H9 (cell line): ENCODE measurements around the gene IDNK. TPM values are rescaled to one million over a fixed set of nuclear protein-coding genes. Genes with fewer than 3 reads are reported as not detected.

Experiments used
- DNase-seq: peaks from one replicate; pipeline ENCODE4 v3.0.0-alpha.2; 2017
- H2AFZ ChIP-seq: one replicate; pipeline ENCODE4 v1.6.1; 2013; ENCODE audit warnings: mild to moderate bottlenecking, low read length, control low read depth, moderate library complexity
- H2AK5ac ChIP-seq: 2 replicates; pipeline ENCODE4 v1.6.1; 2013; ENCODE audit warnings: low read length, control low read depth, mixed read lengths; ENCODE audit not compliant: insufficient read length
- H2BK120ac ChIP-seq: one replicate; pipeline ENCODE4 v1.6.1; 2013; ENCODE audit warnings: low read depth, mild to moderate bottlenecking, low read length, control low read depth, inconsistent platforms; ENCODE audit not compliant: poor library complexity, severe bottlenecking
- H2BK12ac ChIP-seq: 2 replicates; pipeline ENCODE4 v1.6.1; 2013; ENCODE audit warnings: low read length, control low read depth, mixed read lengths, low read depth; ENCODE audit not compliant: insufficient read length
- H2BK15ac ChIP-seq: 2 replicates; pipeline ENCODE4 v1.6.1; 2013; ENCODE audit warnings: low read depth, low read length, control low read depth
- H2BK20ac ChIP-seq: one replicate; pipeline ENCODE4 v1.6.1; 2013; ENCODE audit warnings: low read depth, mild to moderate bottlenecking, low read length, control low read depth, inconsistent platforms; ENCODE audit not compliant: poor library complexity, severe bottlenecking
- H2BK5ac ChIP-seq: 2 replicates; pipeline ENCODE4 v1.6.1; 2013; ENCODE audit warnings: low read length, control low read depth, mixed read lengths; ENCODE audit not compliant: insufficient read length
- H3K14ac ChIP-seq: 2 replicates; pipeline ENCODE4 v1.6.1; 2013; ENCODE audit warnings: low read length, control low read depth; ENCODE audit not compliant: insufficient read depth
- H3K18ac ChIP-seq: 2 replicates; pipeline ENCODE4 v1.6.1; 2013; ENCODE audit warnings: low read depth, mild to moderate bottlenecking, mixed read lengths, low read length, control low read depth; ENCODE audit not compliant: insufficient read length
- H3K23ac ChIP-seq: 2 replicates; pipeline ENCODE4 v1.6.1; 2013; ENCODE audit warnings: low read length, control low read depth, mixed read lengths, low read depth; ENCODE audit not compliant: insufficient read length
- H3K23me2 ChIP-seq: 2 replicates; pipeline ENCODE4 v1.6.1; 2013; ENCODE audit warnings: low read depth, mild to moderate bottlenecking, mixed read lengths, low read length, control low read depth; ENCODE audit not compliant: insufficient read length, poor library complexity, severe bottlenecking
- H3K27ac ChIP-seq: 2 replicates; pipeline ENCODE4 v1.5.1; 2013; ENCODE audit warnings: low read length, control low read depth, mixed read lengths, low read depth; ENCODE audit not compliant: insufficient read length
- H3K27me3 ChIP-seq: 2 replicates; pipeline ENCODE4 v1.6.1; 2013; ENCODE audit warnings: low read length, control low read depth, inconsistent platforms; ENCODE audit not compliant: insufficient read depth
- H3K4ac ChIP-seq: 2 replicates; pipeline ENCODE4 v1.6.1; 2013; ENCODE audit warnings: low read depth, mild to moderate bottlenecking, control low read depth, inconsistent platforms, low read length, moderate library complexity
- H3K4me1 ChIP-seq: 2 replicates; pipeline ENCODE4 v1.6.1; 2013; ENCODE audit warnings: low read length, control low read depth, inconsistent platforms; ENCODE audit not compliant: insufficient read depth
- H3K4me2 ChIP-seq: 2 replicates; pipeline ENCODE4 v1.6.1; 2013; ENCODE audit warnings: low read length, control low read depth, mixed read lengths; ENCODE audit not compliant: insufficient read length, insufficient read depth
- H3K56ac ChIP-seq: 2 replicates; pipeline ENCODE4 v1.6.1; 2013; ENCODE audit warnings: low read depth, mild to moderate bottlenecking, mixed read lengths, low read length, control low read depth; ENCODE audit not compliant: insufficient read length
- H3K79me1 ChIP-seq: 2 replicates; pipeline ENCODE4 v1.6.1; 2013; ENCODE audit warnings: low read depth, mild to moderate bottlenecking, moderate library complexity, low read length, control low read depth, inconsistent platforms; ENCODE audit not compliant: insufficient read depth, poor library complexity, severe bottlenecking
- H3K79me2 ChIP-seq: 2 replicates; pipeline ENCODE4 v1.6.1; 2013; ENCODE audit warnings: low read length, control low read depth, inconsistent platforms; ENCODE audit not compliant: insufficient read depth
- H3K9ac ChIP-seq: 2 replicates; pipeline ENCODE4 v1.6.1; 2013; ENCODE audit warnings: low read length, control low read depth, mixed read lengths; ENCODE audit not compliant: insufficient read length; ENCODE audit errors: extremely low read depth
- H3K9me3 ChIP-seq: one replicate; pipeline ENCODE4 v1.6.1; 2013; ENCODE audit warnings: low read depth, low read length, inconsistent platforms; ENCODE audit not compliant: control insufficient read depth
- H3T11ph ChIP-seq: one replicate; pipeline ENCODE4 v1.6.1; 2013; ENCODE audit warnings: mild to moderate bottlenecking, low read length, control low read depth, inconsistent platforms
- H4K20me1 ChIP-seq: one replicate; pipeline ENCODE4 v1.6.1; 2013; ENCODE audit not compliant: control insufficient read depth, insufficient read length, insufficient read depth
- H4K5ac ChIP-seq: 2 replicates; pipeline ENCODE4 v1.6.1; 2013; ENCODE audit warnings: low read depth, mild to moderate bottlenecking, mixed read lengths, low read length, control low read depth; ENCODE audit not compliant: insufficient read length
- H4K8ac ChIP-seq: replicated peaks from 2 replicates; pipeline ENCODE4 v1.6.1; 2013; ENCODE audit warnings: low read length, control low read depth, mixed read lengths, low read depth; ENCODE audit not compliant: insufficient read length
- H4K91ac ChIP-seq: 2 replicates; pipeline ENCODE4 v1.6.1; 2013; ENCODE audit warnings: low read depth, mild to moderate bottlenecking, moderate library complexity, mixed read lengths, low read length, control low read depth; ENCODE audit not compliant: insufficient read length
- H3K27ac Mint-ChIP-seq, 3 experiments: 2 replicates in 2 of 3; 3 replicates in 1 of 3; pipeline ENCODE4 v1.8.0; 2020 to 2021; ENCODE audit warnings: mixed read lengths in 3 of 3, mild to moderate bottlenecking in 1 of 3, moderate library complexity in 1 of 3
- H3K27me3 Mint-ChIP-seq: 2 replicates; pipeline ENCODE4 v1.8.0; 2021; ENCODE audit warnings: low read depth, mild to moderate bottlenecking, moderate library complexity, mixed read lengths
- H3K36me3 Mint-ChIP-seq, 3 experiments: 2 replicates in 2 of 3; 3 replicates in 1 of 3; pipeline ENCODE4 v1.8.0; 2020 to 2021; ENCODE audit warnings: low read depth in 3 of 3, mixed read lengths in 3 of 3; ENCODE audit not compliant: insufficient read depth in 1 of 3
- H3K4me1 Mint-ChIP-seq, 2 experiments: 2 replicates each; pipeline ENCODE4 v1.8.0; 2020; ENCODE audit warnings: mixed read lengths in 2 of 2
- H3K4me3 Mint-ChIP-seq, 2 experiments: 2 replicates in 1 of 2; 3 replicates in 1 of 2; pipeline ENCODE4 v1.8.0; 2020 to 2021; ENCODE audit warnings: mild to moderate bottlenecking in 2 of 2, mixed read lengths in 2 of 2, moderate library complexity in 1 of 2
- H3K9me3 Mint-ChIP-seq, 2 experiments: 2 replicates in 1 of 2; 3 replicates in 1 of 2; pipeline ENCODE4 v1.8.0; 2020; ENCODE audit warnings: mild to moderate bottlenecking in 2 of 2, mixed read lengths in 2 of 2, moderate library complexity in 1 of 2
- WGBS: extraction: QIAGEN DNeasy Blood & Tissue Kit; methylation state at CpG from one replicate; pipeline ENCODE4 v1.1.7; 2013; ENCODE audit warnings: missing lambda C conversion rate, low lambda C conversion rate, mixed read lengths; ENCODE audit not compliant: insufficient read length; ENCODE audit errors: extremely low coverage; 5-methylcytosine and 5-hydroxymethylcytosine counted together
- total RNA-seq: library from RNA; stranded (reverse); gene quantifications from 2 replicates; pipeline ENCODE4 v1.2.1, GENCODE V29; 2021
- TF ChIP-seq, protein P1 (sequence below): fragments of 200-600 bp; sonication (generic); conservative IDR thresholded peaks from 3 replicates; pipeline ENCODE4 v1.8.0; 2021; ENCODE audit warnings: antibody characterized with exemption, mild to moderate bottlenecking

IDNK gene
- total RNA-seq, 1 experiment from 2014 or later = 1.4 TPM

- Histone ChIP-seq H3K56ac (no peak overlapping the region), H2AK5ac (no peak overlapping the region), H3K18ac (no peak overlapping the region), H2BK20ac (no peak overlapping the region), H4K8ac (no peak overlapping the region), H3K23ac (no peak overlapping the region), H3K79me1 (no peaks in the 10 kb centered on the region), H2BK15ac (no peak overlapping the region), H3K9me3 (peaks cover 6% of the 10 kb centered on the region), H3K27ac (no peak overlapping the region), H3K4ac (no peak overlapping the region), H4K91ac (no peak overlapping the region), H3K9ac (no peak overlapping the region), H2BK120ac (no peak overlapping the region), H2BK12ac (no peak overlapping the region), H3K14ac (no peak overlapping the region), H3T11ph (no peak overlapping the region), H3K27me3 (no peaks in the 10 kb centered on the region), H3K4me2 (no peak overlapping the region), H2BK5ac (no peak overlapping the region), H3K4me1 (no peaks in the 10 kb centered on the region), H4K20me1 (no peaks in the 10 kb centered on the region), H4K5ac (no peak overlapping the region), H3K79me2 (no peaks in the 10 kb centered on the region), H3K23me2 (no peaks in the 10 kb centered on the region), H2AFZ (no peak overlapping the region)
- no peak overlapping the region for H3K4me3 Mint-ChIP-seq
- peaks cover 43 to 63% (median 43%) of the 10 kb centered on the region in 3 experiments for H3K36me3 Mint-ChIP-seq
- DNase-seq = no peak
- TF ChIP-seq, protein P1, sequence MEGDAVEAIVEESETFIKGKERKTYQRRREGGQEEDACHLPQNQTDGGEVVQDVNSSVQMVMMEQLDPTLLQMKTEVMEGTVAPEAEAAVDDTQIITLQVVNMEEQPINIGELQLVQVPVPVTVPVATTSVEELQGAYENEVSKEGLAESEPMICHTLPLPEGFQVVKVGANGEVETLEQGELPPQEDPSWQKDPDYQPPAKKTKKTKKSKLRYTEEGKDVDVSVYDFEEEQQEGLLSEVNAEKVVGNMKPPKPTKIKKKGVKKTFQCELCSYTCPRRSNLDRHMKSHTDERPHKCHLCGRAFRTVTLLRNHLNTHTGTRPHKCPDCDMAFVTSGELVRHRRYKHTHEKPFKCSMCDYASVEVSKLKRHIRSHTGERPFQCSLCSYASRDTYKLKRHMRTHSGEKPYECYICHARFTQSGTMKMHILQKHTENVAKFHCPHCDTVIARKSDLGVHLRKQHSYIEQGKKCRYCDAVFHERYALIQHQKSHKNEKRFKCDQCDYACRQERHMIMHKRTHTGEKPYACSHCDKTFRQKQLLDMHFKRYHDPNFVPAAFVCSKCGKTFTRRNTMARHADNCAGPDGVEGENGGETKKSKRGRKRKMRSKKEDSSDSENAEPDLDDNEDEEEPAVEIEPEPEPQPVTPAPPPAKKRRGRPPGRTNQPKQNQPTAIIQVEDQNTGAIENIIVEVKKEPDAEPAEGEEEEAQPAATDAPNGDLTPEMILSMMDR = no peak
- WGBS = no CpG with 5 or more reads among the region's 1 CpG
- H3K4me1 Mint-ChIP-seq = peaks cover 16 to 21% of the 10 kb centered on the region in 2 experiments
- no peak overlapping the region for H3K27ac Mint-ChIP-seq
- H3K9me3 Mint-ChIP-seq = peaks cover 4 to 7% of the 10 kb centered on the region in 2 experiments; a peak in 3 of 5 replicates
- no peaks in the 10 kb centered on the region for H3K27me3 Mint-ChIP-seq
Observed at GRCh38 chr9:83652433-83652832, 29.5 kb downstream of the IDNK start.
